Measurements from ENCODE around the gene PRDM10. TPM values are rescaled to one million over a fixed set of nuclear protein-coding genes. Genes with fewer than 3 reads are reported as not detected.
"Not testable (repeated sequence)": the region's sequence is repeated elsewhere in the genome, so short reads cannot be mapped to it uniquely, and the experiment has no call there.

PRDM10 gene
- total RNA-seq, 3 donors from 2014 or later = 12.1 to 17.9 (median 14.0) TPM

DNA sequence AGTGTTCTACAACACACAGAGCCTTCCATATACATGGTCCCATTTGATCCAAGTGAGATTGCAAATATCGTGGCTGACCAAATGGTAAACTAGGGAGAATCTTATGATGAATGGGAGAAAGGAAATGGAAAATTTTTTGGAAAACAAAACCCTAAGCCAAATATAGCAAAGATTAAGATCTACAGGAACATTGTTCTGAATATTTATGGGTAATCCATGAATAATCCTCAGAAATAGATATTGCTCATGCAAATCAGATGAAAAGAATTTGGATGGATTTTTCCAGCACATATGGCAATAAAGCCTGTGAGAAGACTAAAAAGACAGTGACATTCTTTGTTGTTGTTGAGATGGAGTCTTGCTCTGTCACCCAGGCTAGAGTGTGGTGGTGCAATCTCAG lies 21.7 kb upstream of the PRDM10 start:
- H3K36me3 ChIP-seq (ENCODE audit: low read depth) = no peaks in the 10 kb centered on the region
- intact Hi-C loops (cut with DNase I, micrococcal nuclease) = no loop called here
- TF ChIP-seq CTCF (IDR thresholded peaks at IDR 0.05) = no peak
- no peak overlapping the region for H3K4me3 ChIP-seq
- ATAC-seq (no peak), DNase-seq (no peak)
- no peaks in the 10 kb centered on the region for H3K4me1 ChIP-seq (ENCODE audit: low read depth)
- H3K9me3 ChIP-seq = no peaks in the 10 kb centered on the region

- no peaks in the 10 kb centered on the region for H3K4me1 ChIP-seq (ENCODE audit: low read depth)
- no peak overlapping the region for H3K4me3 ChIP-seq
- DNase-seq (no peak), ATAC-seq (no peak)
- H3K9me3 ChIP-seq = no peaks in the 10 kb centered on the region
- intact Hi-C loops (cut with DNase I, micrococcal nuclease) = no loop called here
- TF ChIP-seq CTCF (IDR thresholded peaks at IDR 0.05) = no peak
- H3K36me3 ChIP-seq (ENCODE audit: low read depth) = no peaks in the 10 kb centered on the region
Measured at GRCh38 chr11:130023204-130023603, 20.6 kb upstream of the PRDM10 start.

GRCh38 chr11:130022799-130023198 lies 20.2 kb upstream of the PRDM10 start:
- Histone ChIP-seq H3K4me3 (no peak overlapping the region), H3K4me1 (ENCODE audit: low read depth) (no peaks in the 10 kb centered on the region), H3K9me3 (no peaks in the 10 kb centered on the region), H3K36me3 (ENCODE audit: low read depth) (no peaks in the 10 kb centered on the region)
- intact Hi-C loops (cut with DNase I, micrococcal nuclease) = no loop called here
- ATAC-seq = no peak
- no peak for DNase-seq
- TF ChIP-seq CTCF (IDR thresholded peaks at IDR 0.05) = no peak

DNA sequence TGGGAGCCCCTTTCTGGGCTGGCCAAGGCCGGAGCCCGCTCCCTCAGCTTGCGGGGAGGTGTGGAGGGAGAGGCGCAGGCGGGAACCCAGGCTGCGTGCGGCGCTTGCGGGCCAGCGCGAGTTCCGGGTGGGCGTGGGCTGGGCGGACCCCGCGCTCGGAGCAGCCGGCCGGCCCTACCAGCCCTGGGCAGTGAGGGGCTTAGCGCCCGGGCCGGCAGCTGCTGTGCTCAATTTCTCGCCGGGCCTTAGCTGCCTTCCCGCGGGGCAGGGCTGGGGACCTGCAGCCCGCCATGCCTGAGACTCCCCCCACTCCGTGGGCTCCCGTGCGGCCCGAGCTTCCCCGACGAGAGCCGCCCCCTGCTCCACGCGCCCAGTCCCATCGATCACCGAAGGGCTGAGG lies 19.0 kb upstream of the PRDM10 start:
- intact Hi-C loops (cut with DNase I, micrococcal nuclease); ATAC-seq; H3K36me3 ChIP-seq (ENCODE audit: low read depth); H3K4me1 ChIP-seq (ENCODE audit: low read depth); H3K4me3 ChIP-seq; DNase-seq; H3K9me3 ChIP-seq: not testable (repeated sequence)

- no peak for TF ChIP-seq CTCF (IDR thresholded peaks at IDR 0.05)
- ATAC-seq (no peak), DNase-seq (no peak)
- Histone ChIP-seq H3K9me3 (no peaks in the 10 kb centered on the region), H3K4me3 (no peak overlapping the region), H3K36me3 (ENCODE audit: low read depth) (no peaks in the 10 kb centered on the region), H3K4me1 (ENCODE audit: low read depth) (no peaks in the 10 kb centered on the region)
- intact Hi-C loops (cut with DNase I, micrococcal nuclease) = no loop called here
Measured at GRCh38 chr11:130020323-130020722, 17.7 kb upstream of the PRDM10 start.

DNA sequence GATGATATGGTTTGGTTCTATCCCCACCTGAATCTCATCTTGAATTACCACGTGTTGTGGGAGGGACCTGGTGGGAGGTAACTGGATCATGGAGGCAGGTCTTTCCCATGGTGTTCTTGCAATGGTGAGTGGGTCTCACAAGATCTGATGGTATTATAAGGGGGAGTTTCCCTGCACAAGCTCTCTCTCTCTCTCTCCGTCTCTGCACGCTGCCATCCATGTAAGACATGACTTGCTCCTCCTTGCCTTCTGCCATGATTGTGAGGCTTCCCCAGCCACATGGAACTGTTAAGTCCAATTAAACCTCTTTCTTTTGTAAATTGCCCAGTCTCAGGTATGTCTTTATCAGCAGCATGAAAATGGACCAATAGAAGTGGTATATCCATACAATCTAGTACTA lies 13.2 kb upstream of the PRDM10 start:
- not testable (repeated sequence) for H3K4me1 ChIP-seq (ENCODE audit: low read depth); DNase-seq; ATAC-seq

GRCh38 chr11:130008326-130008725 lies 5.7 kb upstream of the PRDM10 start:
- DNase-seq (no peak), ATAC-seq (no peak)
- Histone ChIP-seq H3K4me3 (no peak overlapping the region), H3K9me3 (no peaks in the 10 kb centered on the region), H3K36me3 (ENCODE audit: low read depth) (no peaks in the 10 kb centered on the region), H3K4me1 (ENCODE audit: low read depth) (peaks cover 8% of the 10 kb centered on the region)
- intact Hi-C loops (cut with DNase I, micrococcal nuclease) = no loop called here
- no peak for TF ChIP-seq CTCF (IDR thresholded peaks at IDR 0.05)

More for the DNA sequence above, 13.2 kb upstream of the PRDM10 start:
- H3K4me3 ChIP-seq; H3K9me3 ChIP-seq; H3K36me3 ChIP-seq (ENCODE audit: low read depth): not testable (repeated sequence)
- intact Hi-C loops (cut with DNase I, micrococcal nuclease) = loop anchor here in 1 of 2 donors (10.0 kb wide), 1 partner anchor 49 kb away; the partner anchor contains the start of gene APLP2

Data from mucosa of descending colon (tissue), 3 donors.